ENCODE measurements around the gene SWT1. TPM values are rescaled to one million over a fixed set of nuclear protein-coding genes. Genes with fewer than 3 reads are reported as not detected.

The SWT1 gene
- total and polyA plus RNA-seq, 9 of the 15 experiments (the other 6 are each of a cell fraction or from before 2014, with no cell fraction given), result 1.5 to 3.4 (median 2.3) TPM

DNA sequence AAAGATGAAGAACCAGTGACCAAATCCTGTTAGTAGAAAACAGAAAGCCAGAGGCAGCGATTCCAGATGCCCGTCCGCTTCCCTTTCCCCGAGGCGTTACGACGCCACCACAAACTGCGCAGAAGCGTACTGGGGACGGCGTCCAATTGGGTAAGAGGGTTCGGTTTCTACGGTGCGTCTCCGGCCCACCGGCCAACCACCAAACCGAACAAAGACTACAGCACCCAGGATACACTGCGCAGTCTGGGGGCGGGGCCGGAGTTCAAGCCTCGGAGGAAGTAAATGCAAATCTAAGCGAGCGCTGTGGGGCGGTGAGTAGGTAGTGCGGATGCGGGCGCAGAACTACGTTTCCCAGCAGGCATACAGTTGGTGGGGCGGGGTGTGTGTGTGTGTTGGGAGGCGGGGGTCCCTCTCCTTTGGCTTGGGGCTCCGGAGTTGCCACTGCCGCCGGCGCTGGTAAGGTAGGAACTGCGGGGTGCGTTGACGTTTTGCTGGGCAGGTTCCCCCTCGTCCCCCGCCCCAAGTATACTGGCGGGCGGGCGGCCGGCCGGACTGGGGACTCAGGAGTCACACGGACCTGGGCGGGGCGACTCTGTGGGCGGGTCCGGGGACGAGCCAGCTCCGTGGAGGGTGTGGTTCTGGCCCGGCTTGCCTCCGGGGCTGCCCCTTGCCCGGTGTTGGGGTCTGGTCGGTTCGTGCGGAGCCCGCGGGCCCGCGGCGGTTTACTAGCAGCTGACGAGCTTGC lies at the start of gene SWT1, which contains the start of gene TRMT1L (continued):
- TF ChIP-seq, protein P1, sequence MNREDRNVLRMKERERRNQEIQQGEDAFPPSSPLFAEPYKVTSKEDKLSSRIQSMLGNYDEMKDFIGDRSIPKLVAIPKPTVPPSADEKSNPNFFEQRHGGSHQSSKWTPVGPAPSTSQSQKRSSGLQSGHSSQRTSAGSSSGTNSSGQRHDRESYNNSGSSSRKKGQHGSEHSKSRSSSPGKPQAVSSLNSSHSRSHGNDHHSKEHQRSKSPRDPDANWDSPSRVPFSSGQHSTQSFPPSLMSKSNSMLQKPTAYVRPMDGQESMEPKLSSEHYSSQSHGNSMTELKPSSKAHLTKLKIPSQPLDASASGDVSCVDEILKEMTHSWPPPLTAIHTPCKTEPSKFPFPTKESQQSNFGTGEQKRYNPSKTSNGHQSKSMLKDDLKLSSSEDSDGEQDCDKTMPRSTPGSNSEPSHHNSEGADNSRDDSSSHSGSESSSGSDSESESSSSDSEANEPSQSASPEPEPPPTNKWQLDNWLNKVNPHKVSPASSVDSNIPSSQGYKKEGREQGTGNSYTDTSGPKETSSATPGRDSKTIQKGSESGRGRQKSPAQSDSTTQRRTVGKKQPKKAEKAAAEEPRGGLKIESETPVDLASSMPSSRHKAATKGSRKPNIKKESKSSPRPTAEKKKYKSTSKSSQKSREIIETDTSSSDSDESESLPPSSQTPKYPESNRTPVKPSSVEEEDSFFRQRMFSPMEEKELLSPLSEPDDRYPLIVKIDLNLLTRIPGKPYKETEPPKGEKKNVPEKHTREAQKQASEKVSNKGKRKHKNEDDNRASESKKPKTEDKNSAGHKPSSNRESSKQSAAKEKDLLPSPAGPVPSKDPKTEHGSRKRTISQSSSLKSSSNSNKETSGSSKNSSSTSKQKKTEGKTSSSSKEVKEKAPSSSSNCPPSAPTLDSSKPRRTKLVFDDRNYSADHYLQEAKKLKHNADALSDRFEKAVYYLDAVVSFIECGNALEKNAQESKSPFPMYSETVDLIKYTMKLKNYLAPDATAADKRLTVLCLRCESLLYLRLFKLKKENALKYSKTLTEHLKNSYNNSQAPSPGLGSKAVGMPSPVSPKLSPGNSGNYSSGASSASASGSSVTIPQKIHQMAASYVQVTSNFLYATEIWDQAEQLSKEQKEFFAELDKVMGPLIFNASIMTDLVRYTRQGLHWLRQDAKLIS (CRISPR knock-in tag; IDR thresholded peaks at IDR 0.05), result peak; percentile 64; the same call in 1 of the 2 replicates
- TF ChIP-seq CBX8 (IDR thresholded peaks at IDR 0.05; ENCODE audit: borderline replicate concordance, extremely low read depth, low read depth, low read length, poor library complexity, severe bottlenecking), result no peak
- no peak for TF ChIP-seq PHF20 (IDR thresholded peaks at IDR 0.05; ENCODE audit: partially characterized antibody)
- TF ChIP-seq, protein P2, sequence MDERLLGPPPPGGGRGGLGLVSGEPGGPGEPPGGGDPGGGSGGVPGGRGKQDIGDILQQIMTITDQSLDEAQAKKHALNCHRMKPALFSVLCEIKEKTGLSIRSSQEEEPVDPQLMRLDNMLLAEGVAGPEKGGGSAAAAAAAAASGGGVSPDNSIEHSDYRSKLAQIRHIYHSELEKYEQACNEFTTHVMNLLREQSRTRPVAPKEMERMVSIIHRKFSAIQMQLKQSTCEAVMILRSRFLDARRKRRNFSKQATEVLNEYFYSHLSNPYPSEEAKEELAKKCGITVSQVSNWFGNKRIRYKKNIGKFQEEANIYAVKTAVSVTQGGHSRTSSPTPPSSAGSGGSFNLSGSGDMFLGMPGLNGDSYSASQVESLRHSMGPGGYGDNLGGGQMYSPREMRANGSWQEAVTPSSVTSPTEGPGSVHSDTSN (CRISPR knock-in tag; IDR thresholded peaks at IDR 0.05; ENCODE audit: low read depth), result no peak
- TF ChIP-seq, protein P2 (tag; conservative IDR thresholded peaks at IDR 0.05; ENCODE audit: low read depth), result no peak
- TF ChIP-seq ZNF12 (CRISPR knock-in tag; IDR thresholded peaks at IDR 0.05), result 0 out of 2 replicates have a peak, but pooled peaks have one; percentile 47
- TF ChIP-seq, protein P3, sequence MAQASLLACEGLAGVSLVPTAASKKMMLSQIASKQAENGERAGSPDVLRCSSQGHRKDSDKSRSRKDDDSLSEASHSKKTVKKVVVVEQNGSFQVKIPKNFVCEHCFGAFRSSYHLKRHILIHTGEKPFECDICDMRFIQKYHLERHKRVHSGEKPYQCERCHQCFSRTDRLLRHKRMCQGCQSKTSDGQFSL (CRISPR knock-in tag; IDR thresholded peaks at IDR 0.05), result no peak
- TF ChIP-seq, protein P3 (tag; IDR thresholded peaks at IDR 0.05), result no peak
- peak; percentile 88; the same call in 1 of the 2 replicates for TF ChIP-seq PML (IDR thresholded peaks at IDR 0.05; ENCODE audit: low read length)
- TF ChIP-seq TAF7 (tag; IDR thresholded peaks at IDR 0.05), result no peak
- TF ChIP-seq, protein P4, sequence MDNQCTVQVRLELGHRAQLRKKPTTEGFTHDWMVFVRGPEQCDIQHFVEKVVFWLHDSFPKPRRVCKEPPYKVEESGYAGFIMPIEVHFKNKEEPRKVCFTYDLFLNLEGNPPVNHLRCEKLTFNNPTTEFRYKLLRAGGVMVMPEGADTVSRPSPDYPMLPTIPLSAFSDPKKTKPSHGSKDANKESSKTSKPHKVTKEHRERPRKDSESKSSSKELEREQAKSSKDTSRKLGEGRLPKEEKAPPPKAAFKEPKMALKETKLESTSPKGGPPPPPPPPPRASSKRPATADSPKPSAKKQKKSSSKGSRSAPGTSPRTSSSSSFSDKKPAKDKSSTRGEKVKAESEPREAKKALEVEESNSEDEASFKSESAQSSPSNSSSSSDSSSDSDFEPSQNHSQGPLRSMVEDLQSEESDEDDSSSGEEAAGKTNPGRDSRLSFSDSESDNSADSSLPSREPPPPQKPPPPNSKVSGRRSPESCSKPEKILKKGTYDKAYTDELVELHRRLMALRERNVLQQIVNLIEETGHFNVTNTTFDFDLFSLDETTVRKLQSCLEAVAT (IDR thresholded peaks at IDR 0.05), result peak in 1 of 2 experiments; percentile 20; a peak in 1 of 4 replicates
- TF ChIP-seq CHD2 (IDR thresholded peaks at IDR 0.05; ENCODE audit: low read depth, low read length), result 0 out of 2 replicates have a peak, but pooled peaks have one; percentile 22
- TF ChIP-seq E2F3 (CRISPR knock-in tag; IDR thresholded peaks at IDR 0.05), result peak; percentile 69; the same call in 1 of the 2 replicates
- peak; percentile 19 for TF ChIP-seq RBBP5 (IDR thresholded peaks at IDR 0.05; ENCODE audit: borderline replicate concordance, insufficient read depth, low read length, poor library complexity, severe bottlenecking)
- TF ChIP-seq, protein P5, sequence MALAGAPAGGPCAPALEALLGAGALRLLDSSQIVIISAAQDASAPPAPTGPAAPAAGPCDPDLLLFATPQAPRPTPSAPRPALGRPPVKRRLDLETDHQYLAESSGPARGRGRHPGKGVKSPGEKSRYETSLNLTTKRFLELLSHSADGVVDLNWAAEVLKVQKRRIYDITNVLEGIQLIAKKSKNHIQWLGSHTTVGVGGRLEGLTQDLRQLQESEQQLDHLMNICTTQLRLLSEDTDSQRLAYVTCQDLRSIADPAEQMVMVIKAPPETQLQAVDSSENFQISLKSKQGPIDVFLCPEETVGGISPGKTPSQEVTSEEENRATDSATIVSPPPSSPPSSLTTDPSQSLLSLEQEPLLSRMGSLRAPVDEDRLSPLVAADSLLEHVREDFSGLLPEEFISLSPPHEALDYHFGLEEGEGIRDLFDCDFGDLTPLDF (CRISPR knock-in tag; IDR thresholded peaks at IDR 0.05), result peak; percentile 25; the same call in 1 of the 2 replicates
- peak; percentile 58 for TF ChIP-seq CEBPB (tag; IDR thresholded peaks at IDR 0.05)
